OCI-M2 (cell line): ENCODE data around the gene LTBP2.
A peak's percentile ranks its signal among the peaks of the same experiment; 100 is the strongest.

Experiments used
- DNase-seq: peaks from one replicate; lab custom pipeline; 2025; ENCODE audit not compliant: unreplicated experiment; lab: John Stamatoyannopoulos, UW

Gene LTBP2

DNA sequence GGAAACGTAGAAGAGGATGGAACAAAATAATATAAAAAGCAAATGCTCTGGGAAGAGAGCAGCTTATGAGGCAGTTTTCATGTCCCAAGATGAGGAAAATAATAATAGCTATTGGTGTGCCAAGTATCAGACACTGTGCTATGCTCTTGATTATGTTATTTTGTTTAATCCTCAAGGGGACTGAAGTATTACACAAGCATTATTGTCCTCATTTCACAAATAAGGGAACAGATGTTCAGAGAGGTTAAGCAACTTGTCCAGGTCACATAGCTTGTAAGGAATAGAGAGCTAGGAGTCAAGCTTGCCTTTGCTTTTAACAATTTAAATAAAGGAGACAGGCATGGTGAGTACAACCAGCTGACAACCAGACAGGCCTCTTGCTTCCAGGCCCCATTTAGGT lies 26.9 kb upstream of the LTBP2 start:
- DNase-seq = no peak

DNA sequence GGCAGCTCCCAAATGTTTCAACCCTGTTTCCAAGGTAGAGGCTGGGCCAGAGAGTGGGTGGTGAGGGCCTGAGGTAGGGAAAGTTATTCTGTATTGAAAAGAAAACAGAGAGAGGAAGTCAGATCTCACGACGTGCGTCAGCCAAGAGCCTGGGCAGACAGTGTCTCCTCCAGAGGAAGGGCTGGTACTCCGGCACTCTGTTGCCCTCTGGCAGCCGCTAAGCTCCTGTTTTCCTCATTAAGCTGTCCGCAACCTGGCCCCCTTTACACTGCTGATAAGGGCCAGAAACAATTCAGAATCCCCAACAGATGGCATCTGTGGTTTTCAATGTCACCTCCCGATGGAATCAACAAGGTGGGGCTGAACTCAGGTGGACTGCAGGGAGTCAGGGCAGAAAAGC lies 26.0 kb upstream of the LTBP2 start:
- no peak for DNase-seq

- DNase-seq = no peak
Measured at GRCh38 chr14:74637178-74637550, 25.1 kb upstream of the LTBP2 start.

- DNase-seq = no peak
Measured at GRCh38 chr14:74636424-74637177, 24.6 kb upstream of the LTBP2 start.

- DNase-seq = no peak
Measured at GRCh38 chr14:74635847-74636246, 23.8 kb upstream of the LTBP2 start.

DNA sequence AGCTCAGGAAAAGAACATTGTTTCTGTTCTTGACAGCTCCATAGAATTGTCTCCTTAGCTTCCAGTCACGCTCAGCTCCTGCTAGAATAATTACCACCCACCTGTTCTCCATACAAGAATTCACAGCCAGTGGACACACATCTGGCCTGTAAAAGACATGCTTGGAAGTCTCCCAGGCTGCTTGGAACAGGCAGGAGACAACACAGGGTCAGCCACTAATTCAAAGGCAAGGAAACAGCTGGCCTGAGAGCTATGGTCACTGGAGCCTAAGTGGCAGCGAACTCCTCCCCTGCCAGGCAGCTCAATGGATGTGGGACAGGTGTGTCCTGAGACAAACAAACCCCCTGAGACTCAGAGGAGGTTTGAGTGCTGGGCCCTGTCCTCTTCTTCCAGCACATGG lies 22.9 kb upstream of the LTBP2 start:
- no peak for DNase-seq

DNA sequence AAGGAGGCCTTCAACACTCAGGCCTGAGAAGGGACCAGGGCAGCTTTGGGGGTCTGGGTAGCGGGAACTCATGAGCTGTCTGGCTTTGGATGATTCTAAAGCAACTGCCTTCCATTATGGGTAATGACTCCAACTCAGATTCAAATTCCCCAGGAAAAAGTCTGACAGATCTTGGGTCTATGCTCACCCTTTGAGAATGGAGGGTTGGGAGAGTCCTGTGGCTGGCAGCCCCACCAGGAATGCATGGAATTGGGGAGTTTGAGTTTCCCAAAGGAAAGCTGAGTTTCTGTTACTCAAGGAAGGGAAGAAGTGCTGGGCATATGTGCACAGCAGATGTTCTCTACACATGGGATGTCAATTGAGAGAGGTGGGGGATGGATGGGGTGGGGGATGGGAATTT lies 22.4 kb upstream of the LTBP2 start:
- no peak for DNase-seq

DNA sequence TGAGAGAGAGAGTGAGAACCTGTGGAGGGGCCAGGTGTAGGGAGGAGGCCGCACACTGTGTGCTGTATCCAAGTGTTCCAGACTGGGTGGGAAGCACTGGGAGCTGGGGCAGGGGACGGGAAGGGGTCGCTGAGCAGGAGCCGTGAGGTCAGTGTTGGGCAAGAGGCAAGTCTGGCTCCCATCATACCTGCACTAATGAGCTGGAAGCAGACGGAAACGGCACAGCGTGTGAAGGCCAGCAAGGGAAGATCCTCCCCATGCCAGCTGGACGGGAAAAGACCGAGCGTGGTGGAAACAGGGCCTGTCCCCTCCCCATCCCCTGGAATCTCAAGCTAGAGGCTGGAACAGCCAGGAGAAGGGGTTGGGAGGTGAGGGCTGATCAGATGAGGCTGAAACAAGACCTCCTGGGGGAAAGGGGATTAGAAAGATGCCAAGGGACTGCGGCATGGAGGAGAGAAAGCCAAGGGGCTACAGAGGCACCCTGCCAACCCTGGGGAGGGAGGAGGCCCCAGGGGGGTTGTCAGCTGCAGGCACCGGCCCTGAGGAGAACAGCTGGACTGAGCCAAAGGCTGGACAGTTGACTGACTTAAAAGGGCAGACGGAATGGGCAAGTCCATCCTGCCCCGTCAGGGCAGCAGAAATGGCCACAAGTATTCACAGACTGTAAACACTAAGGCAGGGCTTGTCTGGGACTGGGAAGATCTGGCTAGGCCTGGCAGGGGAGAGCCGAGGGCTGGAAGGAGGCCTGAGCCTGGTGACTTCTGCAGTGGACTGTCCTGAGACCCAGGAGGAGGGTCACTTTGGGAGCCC lies 19.0 kb upstream of the LTBP2 start:
- no peak for DNase-seq

DNA sequence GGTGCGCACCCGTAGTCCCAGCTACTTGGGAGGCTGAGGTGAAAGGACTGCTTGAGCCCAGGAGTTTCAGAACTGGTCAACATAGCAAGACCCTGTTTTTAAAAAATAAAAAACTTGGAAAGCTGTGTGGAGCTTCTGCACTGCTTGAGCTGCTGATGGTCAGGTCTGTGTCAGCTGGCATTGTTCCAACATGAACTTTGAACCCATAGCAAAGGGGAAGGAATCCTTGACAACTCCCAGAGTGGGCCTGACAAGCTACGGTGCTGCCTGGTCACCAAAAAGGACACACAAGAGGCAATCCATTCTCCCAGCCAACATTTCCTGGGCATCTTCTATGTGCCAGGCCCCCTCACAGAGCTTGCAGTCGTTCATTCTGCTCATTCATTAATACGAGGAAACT lies 16.4 kb upstream of the LTBP2 start:
- no peak for DNase-seq

DNA sequence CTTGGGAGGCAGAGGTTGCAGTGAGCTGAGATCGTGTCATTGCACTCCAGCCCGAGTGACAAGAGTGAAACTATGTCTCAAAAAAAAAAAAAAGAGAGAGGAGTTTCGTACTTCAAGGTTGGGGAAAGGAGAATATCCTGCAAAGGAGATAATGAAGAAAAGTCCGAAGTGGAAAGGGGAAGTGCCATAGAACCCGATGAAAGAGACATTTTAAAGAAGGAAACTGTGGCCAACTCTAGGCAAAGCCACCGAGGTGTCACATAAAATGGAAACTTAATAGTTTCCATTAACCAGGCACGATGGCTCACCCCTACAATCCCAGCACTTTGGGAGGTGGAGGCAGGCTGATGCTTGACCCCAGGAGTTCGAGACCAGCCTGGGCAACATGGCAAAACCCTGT lies 15.0 kb upstream of the LTBP2 start:
- no peak for DNase-seq

DNA sequence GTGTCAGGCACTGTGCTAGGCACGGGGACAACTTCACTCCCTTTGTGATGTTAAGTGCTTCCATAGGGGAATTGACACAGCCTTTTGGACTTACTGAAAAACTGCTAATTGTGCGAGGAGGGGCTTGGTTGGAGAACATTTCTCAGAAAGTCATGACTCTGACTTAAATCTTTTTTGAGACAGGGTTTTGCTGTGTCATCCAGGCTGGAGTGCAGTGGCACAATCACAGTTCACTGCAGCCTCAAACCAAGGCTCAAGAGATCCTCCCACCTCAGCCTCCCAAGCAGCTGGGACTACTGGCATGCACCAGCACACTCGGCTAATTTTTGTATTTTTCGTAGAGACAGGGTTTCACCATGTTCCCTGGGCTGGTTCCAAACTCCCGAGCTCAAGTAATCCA lies 10.2 kb upstream of the LTBP2 start:
- no peak for DNase-seq

- no peak for DNase-seq
Measured at GRCh38 chr14:74621556-74621955, 9.5 kb upstream of the LTBP2 start.

GRCh38 chr14:74620923-74621322 lies 8.9 kb upstream of the LTBP2 start:
- no peak for DNase-seq

- DNase-seq = peak; percentile 56
Measured at GRCh38 chr14:74620497-74620921, 8.5 kb upstream of the LTBP2 start.

- no peak for DNase-seq
Measured at GRCh38 chr14:74619672-74620131, 7.7 kb upstream of the LTBP2 start.

DNA sequence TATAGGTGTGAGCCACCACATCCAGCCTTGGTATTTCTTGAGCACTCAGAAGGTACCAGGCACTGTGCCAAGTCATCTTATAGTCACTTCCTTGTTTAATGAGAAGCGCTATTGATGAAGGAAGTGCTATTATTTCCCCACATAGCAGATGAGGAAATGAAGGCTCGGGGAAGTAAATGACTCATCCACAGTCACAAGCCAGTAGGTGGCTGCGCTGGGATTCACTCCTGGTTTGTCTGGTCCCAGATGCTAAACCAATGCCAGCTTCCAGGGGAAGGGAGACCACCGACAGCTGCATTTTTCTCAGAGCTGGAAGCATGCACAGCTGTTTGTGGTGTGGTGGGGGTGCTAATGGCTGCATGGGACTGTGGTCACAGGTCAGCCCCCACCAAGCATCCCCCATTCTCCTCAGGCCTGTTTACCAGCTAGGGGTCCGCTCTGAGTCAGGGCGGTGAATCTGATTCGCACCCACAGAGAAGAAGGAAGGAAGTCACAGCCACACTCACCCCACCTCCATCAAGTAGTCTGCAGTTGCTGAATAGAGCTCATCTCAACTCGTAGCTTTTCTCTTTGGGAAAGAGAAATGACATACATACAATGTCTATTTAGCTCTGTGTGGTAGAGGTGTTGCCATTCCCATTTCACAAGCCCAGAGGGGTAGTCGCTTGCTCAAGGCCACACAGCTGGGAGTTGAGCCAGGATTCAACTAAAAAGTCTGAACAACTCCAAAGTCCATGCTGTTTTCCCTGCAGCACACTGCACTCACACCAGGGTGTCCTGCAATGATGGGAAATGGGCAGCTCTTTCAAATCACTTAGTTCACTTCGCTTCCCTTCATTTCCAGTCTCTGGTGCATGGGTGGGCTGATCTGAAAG lies 6.3 kb upstream of the LTBP2 start:
- no peak for DNase-seq

GRCh38 chr14:74616996-74617700 lies 5.1 kb upstream of the LTBP2 start:
- DNase-seq = no peak

DNA sequence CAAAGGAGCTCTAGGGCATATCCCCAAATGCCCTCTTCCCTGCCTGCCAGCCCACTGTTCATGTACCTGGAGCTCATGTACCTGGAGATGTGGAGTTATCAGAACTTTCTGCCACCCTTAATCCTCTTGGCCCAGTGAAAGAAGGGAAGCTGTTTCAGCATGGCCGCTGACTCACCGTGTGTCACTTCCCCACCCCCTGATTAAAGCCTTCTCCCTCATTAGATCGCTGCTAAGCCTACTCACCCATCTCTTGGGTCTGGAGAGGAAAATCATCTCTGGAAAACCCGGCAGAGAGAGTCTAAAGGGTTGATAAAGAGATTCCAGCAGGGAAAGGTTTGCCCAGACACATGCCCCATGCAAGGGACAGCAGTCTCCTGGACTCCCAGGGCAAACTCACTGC lies 4.5 kb upstream of the LTBP2 start:
- no peak for DNase-seq

DNA sequence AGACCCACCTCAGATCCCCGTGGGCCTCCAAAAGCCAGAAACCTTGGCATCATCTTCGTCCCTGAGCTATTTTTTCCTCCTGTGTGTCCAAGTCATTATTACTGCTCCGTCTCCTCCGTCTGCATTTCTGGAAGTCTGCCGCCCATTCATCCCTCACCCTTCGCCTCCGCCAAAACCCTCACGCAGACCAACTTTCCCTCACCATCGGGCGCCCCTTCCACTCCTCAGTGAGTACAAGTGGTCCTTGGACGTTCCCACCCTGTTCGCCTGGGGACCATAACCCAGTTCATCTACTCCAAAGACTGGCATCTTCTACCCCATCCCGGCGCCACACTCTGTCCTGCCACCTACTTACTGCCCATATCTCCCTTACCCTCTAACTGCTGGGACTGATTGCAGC lies 3.7 kb upstream of the LTBP2 start:
- DNase-seq = no peak

DNA sequence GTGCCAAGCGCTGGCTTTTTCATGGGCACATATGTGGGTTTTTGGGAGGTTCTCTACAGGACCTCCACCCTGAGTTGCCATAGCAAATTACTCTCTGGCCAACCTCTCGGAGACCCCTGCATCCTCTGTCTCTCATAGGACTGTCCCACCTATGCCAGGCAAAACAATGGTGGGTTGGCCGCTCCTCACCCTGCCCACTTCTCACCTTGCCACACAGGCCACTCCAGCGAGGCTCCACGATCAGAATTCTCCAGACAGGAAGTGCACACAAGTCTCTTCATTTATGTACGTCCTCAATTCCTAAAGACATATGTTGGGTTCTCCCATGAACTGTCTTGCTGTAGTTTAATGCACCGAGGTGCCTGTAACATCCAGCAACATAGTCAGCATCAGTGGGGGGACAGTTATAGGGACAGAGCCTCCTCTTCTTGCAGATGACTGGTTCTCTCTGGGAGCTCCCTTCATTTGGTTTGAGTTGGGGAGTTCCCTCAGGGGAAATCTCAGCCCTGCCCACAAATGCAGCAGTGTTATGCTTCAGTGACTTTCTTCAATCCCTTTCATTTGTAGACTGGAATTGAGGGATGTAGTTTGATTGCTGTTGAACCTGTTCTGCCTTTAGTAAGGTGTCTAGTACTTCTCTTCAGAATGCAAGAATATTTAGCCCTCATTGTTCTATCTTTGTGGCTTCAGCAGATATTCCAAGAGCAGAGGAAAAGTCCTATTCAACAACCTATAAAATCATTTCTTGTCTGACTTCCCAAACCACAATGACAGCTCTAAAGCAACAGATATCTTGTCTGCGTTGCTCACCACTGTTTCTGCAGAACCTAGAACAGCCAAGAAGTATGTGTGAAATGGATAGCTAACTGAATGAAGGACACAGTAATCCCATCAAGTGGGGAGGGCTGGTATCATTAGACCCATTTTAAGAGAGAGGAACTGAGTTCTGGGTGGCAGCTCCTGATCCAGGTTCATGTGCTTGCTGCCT lies 2.8 kb upstream of the LTBP2 start:
- no peak for DNase-seq
